Testis (tissue), 2 donors: Measurements from ENCODE around the gene ADAMTSL5.

Experiments
- CTCF ChIP-seq, 3 experiments: fragments of 450-650 bp in 2 of 3; fragments of 200-600 bp in 1 of 3; sonication (generic) in 1 of 3; IDR thresholded peaks; one replicate each; pipeline ENCODE4 v1.5.1; 2016 to 2019; ENCODE audit warnings: antibody characterized with exemption in 3 of 3, mild to moderate bottlenecking in 2 of 3, moderate library complexity in 1 of 3
- POLR2A ChIP-seq: fragments of 450-650 bp; IDR thresholded peaks from one replicate; pipeline ENCODE4 v1.6.1; 2017; ENCODE audit warnings: antibody characterized with exemption, mild to moderate bottlenecking, moderate library complexity

GRCh38 chr19:1481893-1482360 lies 30.9 kb downstream of the ADAMTSL5 start:
- no peak for TF ChIP-seq CTCF (IDR thresholded peaks at IDR 0.05)
- no peak for TF ChIP-seq POLR2A
